Activated naive CD8-positive, alpha-beta T cell treated with anti-CD3 and anti-CD28 coated beads, Interleukin-2, amount 10 ng/mL, durations not matched to agents 7 days and 5 days (primary cell): ENCODE measurements around the gene FAM210A. TPM values are rescaled to one million over a fixed set of nuclear protein-coding genes. Genes with fewer than 3 reads are reported as not detected.

Source experiments
- ATAC-seq: fragments of 150-1000 bp; cut with Tn5 transposase; one replicate; pipeline ENCODE4 v1.10.0; 2021; ENCODE audit warnings: low read depth, moderate library complexity
- POLR2A ChIA-PET: fragments of 350-600 bp; sonication (Branson Sonifier 250); formaldehyde crosslinking; loops from one replicate; lab custom pipeline; 2021; ENCODE audit warnings: antibody characterized with exemption; lab: Charles Lee
- DNase-seq: peaks from one replicate; pipeline ENCODE4 v3.0.0; 2021
- H3K27ac Mint-ChIP-seq: one replicate; pipeline ENCODE4 v1.8.0; 2022; ENCODE audit warnings: mild to moderate bottlenecking, mixed read lengths
- H3K27me3 Mint-ChIP-seq: one replicate; pipeline ENCODE4 v1.8.0; 2022; ENCODE audit warnings: mild to moderate bottlenecking, moderate library complexity, mixed read lengths
- H3K36me3 Mint-ChIP-seq: one replicate; pipeline ENCODE4 v1.8.0; 2021; ENCODE audit warnings: mild to moderate bottlenecking, mixed read lengths
- H3K4me1 Mint-ChIP-seq: one replicate; pipeline ENCODE4 v1.8.0; 2021; ENCODE audit warnings: mixed read lengths
- H3K4me3 Mint-ChIP-seq: one replicate; pipeline ENCODE4 v1.8.0; 2022; ENCODE audit warnings: mild to moderate bottlenecking, moderate library complexity, mixed read lengths
- H3K9me3 Mint-ChIP-seq: one replicate; pipeline ENCODE4 v1.8.0; 2021; ENCODE audit warnings: mixed read lengths
- total RNA-seq, 2 experiments: library from RNA; stranded (reverse); gene quantifications; one replicate each; pipeline ENCODE4 v1.2.3, GENCODE V29; 2021

FAM210A gene
- total RNA-seq, 2 experiments from 2014 or later: 21.6 to 25.5 TPM

- DNase-seq: no peak
- Mint-ChIP-seq H3K4me1 (peaks cover 1% of the 10 kb centered on the region), H3K4me3 (no peak overlapping the region), H3K9me3 (no peaks in the 10 kb centered on the region), H3K36me3 (peaks cover 1% of the 10 kb centered on the region), H3K27me3 (peaks cover 2% of the 10 kb centered on the region), H3K27ac (no peak overlapping the region)
- ATAC-seq: peak; percentile 22
- POLR2A ChIA-PET: no interaction called here
Observed at GRCh38 chr18:13653746-13654433, 72.5 kb downstream of the FAM210A start.

- DNase-seq (no peak), ATAC-seq (no peak)
- Mint-ChIP-seq H3K36me3 (peaks cover 11% of the 10 kb centered on the region), H3K9me3 (no peaks in the 10 kb centered on the region), H3K4me1 (peaks cover 1% of the 10 kb centered on the region), H3K4me3 (no peak overlapping the region), H3K27ac (no peak overlapping the region), H3K27me3 (peaks cover 2% of the 10 kb centered on the region)
- POLR2A ChIA-PET: no interaction called here
Observed at GRCh38 chr18:13649397-13650390, 76.7 kb downstream of the FAM210A start.

- ATAC-seq: no peak
- Mint-ChIP-seq H3K9me3 (no peaks in the 10 kb centered on the region), H3K27me3 (no peaks in the 10 kb centered on the region), H3K4me1 (no peaks in the 10 kb centered on the region), H3K36me3 (peaks cover 11% of the 10 kb centered on the region), H3K4me3 (no peak overlapping the region), H3K27ac (no peak overlapping the region)
- POLR2A ChIA-PET: no interaction called here
- no peak for DNase-seq
Observed at GRCh38 chr18:13647761-13648160, 78.6 kb downstream of the FAM210A start.

- H3K36me3 Mint-ChIP-seq: peaks cover 11% of the 10 kb centered on the region
- H3K4me3 Mint-ChIP-seq: no peak overlapping the region
- H3K9me3 Mint-ChIP-seq: no peaks in the 10 kb centered on the region
- no peak for DNase-seq
- no peaks in the 10 kb centered on the region for H3K27me3 Mint-ChIP-seq
- no peak for ATAC-seq
- POLR2A ChIA-PET: no interaction called here
- no peak overlapping the region for H3K27ac Mint-ChIP-seq
- no peaks in the 10 kb centered on the region for H3K4me1 Mint-ChIP-seq
Observed at GRCh38 chr18:13646633-13647032, 79.7 kb downstream of the FAM210A start.

GRCh38 chr18:13645093-13645492 is 81.3 kb downstream of the FAM210A start:
- no peak overlapping the region for H3K4me3 Mint-ChIP-seq
- peaks cover 2% of the 10 kb centered on the region for H3K9me3 Mint-ChIP-seq
- POLR2A ChIA-PET: no interaction called here
- ATAC-seq: no peak
- H3K36me3 Mint-ChIP-seq: peaks cover 17% of the 10 kb centered on the region
- no peak overlapping the region for H3K27ac Mint-ChIP-seq
- no peaks in the 10 kb centered on the region for H3K27me3 Mint-ChIP-seq
- no peak for DNase-seq
- H3K4me1 Mint-ChIP-seq: peaks cover 1% of the 10 kb centered on the region

- Mint-ChIP-seq H3K9me3 (peaks cover 2% of the 10 kb centered on the region), H3K4me1 (peaks cover 1% of the 10 kb centered on the region), H3K4me3 (no peak overlapping the region), H3K27me3 (no peaks in the 10 kb centered on the region), H3K27ac (no peak overlapping the region), H3K36me3 (peaks cover 15% of the 10 kb centered on the region)
- ATAC-seq (no peak), DNase-seq (no peak)
- POLR2A ChIA-PET: no interaction called here
Observed at GRCh38 chr18:13643261-13643751, 83.1 kb downstream of the FAM210A start.

- H3K27ac Mint-ChIP-seq: no peak overlapping the region
Observed at GRCh38 chr18:13642440-13642827, 83.9 kb downstream of the FAM210A start.

GRCh38 chr18:13641551-13642439 is 84.6 kb downstream of the FAM210A start:
- ATAC-seq: no peak
- DNase-seq: no peak
- H3K36me3 Mint-ChIP-seq: peaks cover 15% of the 10 kb centered on the region
- H3K9me3 Mint-ChIP-seq: peaks cover 2% of the 10 kb centered on the region
- H3K27ac Mint-ChIP-seq: no peak overlapping the region
- POLR2A ChIA-PET: no interaction called here
- H3K4me1 Mint-ChIP-seq: peaks cover 1% of the 10 kb centered on the region
- H3K27me3 Mint-ChIP-seq: no peaks in the 10 kb centered on the region
- H3K4me3 Mint-ChIP-seq: no peak overlapping the region

More at GRCh38 chr18:13642440-13642827, 83.9 kb downstream of the FAM210A start:
- POLR2A ChIA-PET: no interaction called here
- DNase-seq (no peak), ATAC-seq (no peak)
- peaks cover 2% of the 10 kb centered on the region for H3K9me3 Mint-ChIP-seq
- peaks cover 15% of the 10 kb centered on the region for H3K36me3 Mint-ChIP-seq
- H3K27me3 Mint-ChIP-seq: no peaks in the 10 kb centered on the region
- H3K4me1 Mint-ChIP-seq: peaks cover 1% of the 10 kb centered on the region
- H3K4me3 Mint-ChIP-seq: no peak overlapping the region

- no peak for ATAC-seq
- DNase-seq: no peak
- POLR2A ChIA-PET: no interaction called here
- Mint-ChIP-seq H3K9me3 (peaks cover 2% of the 10 kb centered on the region), H3K27ac (no peak overlapping the region), H3K4me3 (no peak overlapping the region), H3K36me3 (peaks cover 11% of the 10 kb centered on the region), H3K27me3 (no peaks in the 10 kb centered on the region), H3K4me1 (peaks cover 1% of the 10 kb centered on the region)
Observed at GRCh38 chr18:13640266-13640860, 86.0 kb downstream of the FAM210A start.

- DNase-seq (no peak), ATAC-seq (no peak)
- H3K4me1 Mint-ChIP-seq: peaks cover 1% of the 10 kb centered on the region
- H3K27ac Mint-ChIP-seq: no peak overlapping the region
- no peak overlapping the region for H3K4me3 Mint-ChIP-seq
- POLR2A ChIA-PET: no interaction called here
- H3K9me3 Mint-ChIP-seq: peaks cover 2% of the 10 kb centered on the region
- peaks cover 7% of the 10 kb centered on the region for H3K36me3 Mint-ChIP-seq
- no peaks in the 10 kb centered on the region for H3K27me3 Mint-ChIP-seq
Observed at GRCh38 chr18:13638719-13639595, 87.4 kb downstream of the FAM210A start.

GRCh38 chr18:13635046-13635445 is 91.3 kb downstream of the FAM210A start:
- POLR2A ChIA-PET: interaction anchor here (0.6 kb wide), 1 partner anchor 522 kb away, joined by 3 read pairs; no protein-coding TSS in a partner anchor
- Mint-ChIP-seq H3K9me3 (peaks cover 2% of the 10 kb centered on the region), H3K27ac (no peak overlapping the region), H3K27me3 (no peaks in the 10 kb centered on the region), H3K4me3 (no peak overlapping the region), H3K4me1 (peaks cover 3% of the 10 kb centered on the region), H3K36me3 (peaks cover 17% of the 10 kb centered on the region)
- DNase-seq: no peak
- ATAC-seq: no peak

GRCh38 chr18:13633700-13634099 is 92.7 kb downstream of the FAM210A start:
- Mint-ChIP-seq H3K36me3 (peaks cover 18% of the 10 kb centered on the region), H3K4me1 (peaks cover 8% of the 10 kb centered on the region), H3K4me3 (no peak overlapping the region), H3K27me3 (no peaks in the 10 kb centered on the region), H3K27ac (no peak overlapping the region), H3K9me3 (peaks cover 2% of the 10 kb centered on the region)
- POLR2A ChIA-PET: no interaction called here
- ATAC-seq (no peak), DNase-seq (no peak)
